HEK293T (cell line): Measurements from ENCODE around the gene SEMA3E.

ENCODE experiments used
- CTCF ChIA-PET: fragments of 350-600 bp; formaldehyde crosslinking; extraction: SDS; loops from one replicate; lab custom pipeline; 2021; ENCODE audit warnings: antibody characterized with exemption, inconsistent platforms; lab: Yijun Ruan, JAX
- POLR2A ChIA-PET: fragments of 350-600 bp; formaldehyde crosslinking; extraction: SDS; loops from one replicate; lab custom pipeline; 2020; ENCODE audit warnings: antibody characterized with exemption, inconsistent platforms; lab: Yijun Ruan, JAX
- DNase-seq: peaks from one replicate; pipeline ENCODE4 v3.0.0; 2012; ENCODE audit warnings: mixed read lengths; ENCODE audit errors: extremely low spot score
- ARNT ChIP-seq: fragments of 450-650 bp; IDR thresholded peaks from 2 replicates; pipeline ENCODE4 v1.6.1; 2017; ENCODE audit warnings: mild to moderate bottlenecking
- BHLHE40 ChIP-seq: fragments of 450-650 bp; IDR thresholded peaks from 2 replicates; pipeline ENCODE4 v1.6.1; 2016; ENCODE audit warnings: mild to moderate bottlenecking, moderate library complexity, borderline replicate concordance
- CTBP1 ChIP-seq: fragments of 450-650 bp; IDR thresholded peaks from 2 replicates; pipeline ENCODE4 v1.6.1; 2016; ENCODE audit warnings: borderline replicate concordance
- ELF4 ChIP-seq: fragments of 450-650 bp; IDR thresholded peaks from 2 replicates; pipeline ENCODE4 v1.6.1; 2017; ENCODE audit warnings: antibody characterized with exemption
- FOXA1 ChIP-seq: fragments of 450-650 bp; IDR thresholded peaks from 2 replicates; pipeline ENCODE4 v1.6.1; 2016; ENCODE audit warnings: mild to moderate bottlenecking
- FOXK2 ChIP-seq: fragments of 450-650 bp; IDR thresholded peaks from 2 replicates; pipeline ENCODE4 v1.6.1; 2016; ENCODE audit warnings: mild to moderate bottlenecking
- FOXM1 ChIP-seq: fragments of 450-650 bp; IDR thresholded peaks from 2 replicates; pipeline ENCODE4 v1.6.1; 2017; ENCODE audit warnings: mild to moderate bottlenecking, borderline replicate concordance
- HDGF ChIP-seq: fragments of 450-650 bp; IDR thresholded peaks from 2 replicates; pipeline ENCODE4 v1.6.1; 2017; ENCODE audit warnings: antibody characterized with exemption, borderline replicate concordance
- L3MBTL2 ChIP-seq: fragments of 450-650 bp; conservative IDR thresholded peaks from 2 replicates; pipeline ENCODE4 v1.6.1; 2016; ENCODE audit warnings: mild to moderate bottlenecking
- LEF1 ChIP-seq: fragments of 450-650 bp; IDR thresholded peaks from 2 replicates; pipeline ENCODE4 v1.6.1; 2017; ENCODE audit warnings: mild to moderate bottlenecking, borderline replicate concordance
- NFRKB ChIP-seq: fragments of 450-650 bp; IDR thresholded peaks from 2 replicates; pipeline ENCODE4 v1.6.1; 2016; ENCODE audit warnings: mild to moderate bottlenecking, moderate library complexity
- SP1 ChIP-seq: fragments of 450-650 bp; IDR thresholded peaks from 2 replicates; pipeline ENCODE4 v1.6.1; 2017
- SUZ12 ChIP-seq: fragments of 450-650 bp; IDR thresholded peaks from 2 replicates; pipeline ENCODE4 v1.6.1; 2016; ENCODE audit warnings: mild to moderate bottlenecking
- TARDBP ChIP-seq: fragments of 450-650 bp; IDR thresholded peaks from 2 replicates; pipeline ENCODE4 v1.6.1; 2016
- ZNF384 ChIP-seq: fragments of 450-650 bp; IDR thresholded peaks from 2 replicates; pipeline ENCODE4 v1.6.1; 2016
- TF ChIP-seq, protein P1 (sequence below): fragments of 450-650 bp; IDR thresholded peaks from 2 replicates; pipeline ENCODE4 v1.6.1; 2016

SEMA3E gene

DNA sequence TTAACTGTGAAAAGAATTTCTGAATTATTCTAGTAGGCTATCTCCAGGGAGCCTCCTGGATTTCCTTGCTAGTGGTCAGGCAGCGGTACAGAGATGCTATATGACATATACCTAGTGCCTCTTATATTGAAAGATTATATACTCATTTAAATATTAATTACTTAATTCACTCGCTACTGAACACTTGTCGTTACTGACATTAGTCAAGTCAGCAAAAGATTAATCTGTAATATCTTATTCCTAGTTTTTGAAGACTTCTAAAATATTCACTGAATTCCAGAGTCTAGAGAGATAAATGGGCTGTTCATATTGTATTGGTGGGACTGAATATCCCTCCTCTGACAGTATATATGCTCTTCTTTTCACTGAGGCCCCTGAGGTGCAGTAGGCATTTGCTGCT lies 2.9 kb downstream of the SEMA3E start:
- POLR2A ChIA-PET: no interaction called here
- TF ChIP-seq L3MBTL2: no peak
- no peak for TF ChIP-seq SUZ12
- no peak for TF ChIP-seq ZNF384
- TF ChIP-seq FOXK2: no peak
- TF ChIP-seq NFRKB: no peak
- TF ChIP-seq, protein P1, sequence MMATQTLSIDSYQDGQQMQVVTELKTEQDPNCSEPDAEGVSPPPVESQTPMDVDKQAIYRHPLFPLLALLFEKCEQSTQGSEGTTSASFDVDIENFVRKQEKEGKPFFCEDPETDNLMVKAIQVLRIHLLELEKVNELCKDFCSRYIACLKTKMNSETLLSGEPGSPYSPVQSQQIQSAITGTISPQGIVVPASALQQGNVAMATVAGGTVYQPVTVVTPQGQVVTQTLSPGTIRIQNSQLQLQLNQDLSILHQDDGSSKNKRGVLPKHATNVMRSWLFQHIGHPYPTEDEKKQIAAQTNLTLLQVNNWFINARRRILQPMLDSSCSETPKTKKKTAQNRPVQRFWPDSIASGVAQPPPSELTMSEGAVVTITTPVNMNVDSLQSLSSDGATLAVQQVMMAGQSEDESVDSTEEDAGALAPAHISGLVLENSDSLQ: no peak
- no peak for TF ChIP-seq SP1
- no peak for TF ChIP-seq LEF1
- no peak for TF ChIP-seq FOXM1
- no peak for TF ChIP-seq FOXA1
- TF ChIP-seq BHLHE40: no peak
- no peak for TF ChIP-seq CTBP1
- no peak for TF ChIP-seq ELF4
- no peak for TF ChIP-seq TARDBP
- TF ChIP-seq ARNT: no peak
- no peak for TF ChIP-seq HDGF
- CTCF ChIA-PET: no interaction called here
- no peak for DNase-seq

DNA sequence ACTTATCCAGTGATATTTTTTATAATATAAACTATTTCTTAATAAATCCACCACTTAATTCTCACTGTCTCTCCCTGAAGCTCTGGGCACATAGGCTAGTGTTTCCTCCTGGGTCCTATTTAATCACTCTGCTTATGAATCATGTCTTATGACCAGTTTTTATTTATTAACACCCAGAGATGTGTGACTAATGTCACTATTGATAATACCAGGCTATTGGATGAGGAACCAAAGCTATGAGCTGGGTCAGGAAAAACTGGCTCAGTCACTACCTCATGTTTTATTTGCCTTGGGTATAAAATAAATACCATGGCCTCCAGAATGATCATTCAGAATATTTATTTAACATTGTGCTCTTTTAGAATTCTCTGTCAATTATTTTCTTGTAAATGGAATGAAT lies 5.2 kb downstream of the SEMA3E start:
- TF ChIP-seq ELF4 (no peak), HDGF (no peak), NFRKB (no peak), FOXK2 (no peak), LEF1 (no peak), FOXM1 (no peak), SUZ12 (no peak), BHLHE40 (no peak), FOXA1 (no peak), CTBP1 (no peak), TARDBP (no peak)
- TF ChIP-seq, protein P1: no peak
- no peak for DNase-seq
- ChIA-PET CTCF (no interaction called here), POLR2A (no interaction called here)

DNA sequence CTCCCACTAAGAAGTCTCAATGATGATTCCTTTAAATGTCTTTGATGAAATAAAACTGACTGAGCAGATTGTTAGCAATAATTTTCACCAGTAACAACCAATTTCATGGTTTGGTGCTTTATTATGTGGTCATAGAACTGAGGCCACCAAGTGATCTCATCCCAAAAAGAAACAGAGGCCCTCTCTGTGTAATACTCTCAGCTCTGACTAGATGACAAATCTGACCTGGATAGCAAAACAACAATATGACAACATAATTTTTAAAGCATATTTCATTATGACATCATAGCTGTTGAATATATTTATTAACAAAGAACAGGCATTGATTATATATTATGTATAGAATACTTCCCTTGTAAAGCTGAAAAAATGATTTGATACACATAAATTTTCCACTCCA lies 5.9 kb downstream of the SEMA3E start:
- ChIA-PET POLR2A (no interaction called here), CTCF (no interaction called here)

DNA sequence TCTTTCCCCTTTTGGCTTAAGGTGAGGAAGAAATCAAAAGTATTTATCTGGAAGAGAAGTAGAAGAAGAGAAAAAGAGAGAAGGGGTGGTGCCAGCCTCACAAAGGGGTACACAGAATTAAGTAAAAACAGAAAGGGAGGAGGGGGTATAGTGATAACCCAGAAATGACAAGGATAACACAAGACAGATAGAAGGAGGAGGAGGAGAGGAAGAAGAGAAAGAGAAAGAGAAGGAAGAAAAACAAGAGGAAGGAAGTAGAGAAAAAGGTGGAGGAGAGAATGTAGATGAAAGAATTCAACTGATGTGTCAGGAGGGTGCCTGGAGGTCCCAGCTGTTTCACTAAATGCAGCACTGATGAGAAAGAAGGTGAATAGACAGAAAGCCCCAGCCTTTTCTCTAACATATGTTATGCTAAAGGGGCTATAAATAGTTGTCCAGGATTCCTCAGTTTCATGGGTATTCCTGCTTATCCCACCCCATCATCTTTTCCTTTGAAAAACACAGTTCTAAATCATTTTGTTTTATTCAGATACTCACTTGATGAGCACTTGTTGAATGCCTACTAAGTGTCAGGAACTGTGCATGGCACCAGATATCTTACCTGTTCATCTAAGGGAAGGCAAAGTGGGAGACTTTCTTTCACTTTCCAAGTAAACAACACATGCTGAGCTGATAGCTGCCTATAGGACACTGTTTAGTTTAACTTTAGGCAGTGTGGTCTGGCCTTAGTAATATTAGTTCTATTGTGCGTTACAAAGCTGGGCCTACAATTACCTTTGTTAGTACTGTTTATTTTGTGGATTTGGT lies 8.0 kb downstream of the SEMA3E start:
- CTCF ChIA-PET: interaction anchor here (0.6 kb wide), 1 partner anchor 245 kb away, joined by 3 read pairs; no protein-coding TSS in a partner anchor
- no peak for DNase-seq
- POLR2A ChIA-PET: no interaction called here
- TF ChIP-seq CTBP1 (no peak), ARNT (no peak), ELF4 (no peak), BHLHE40 (no peak), HDGF (no peak), NFRKB (no peak), SUZ12 (no peak), TARDBP (no peak), ZNF384 (no peak), L3MBTL2 (no peak), LEF1 (no peak), FOXM1 (no peak), FOXA1 (no peak), FOXK2 (no peak)
- TF ChIP-seq, protein P1: no peak

More for the DNA sequence above, 5.9 kb downstream of the SEMA3E start:
- TF ChIP-seq SUZ12: no peak
- TF ChIP-seq HDGF: no peak
- TF ChIP-seq L3MBTL2: no peak
- no peak for TF ChIP-seq ELF4
- TF ChIP-seq FOXK2: no peak
- TF ChIP-seq FOXM1: no peak
- TF ChIP-seq SP1: no peak
- no peak for TF ChIP-seq CTBP1
- DNase-seq: no peak

DNA sequence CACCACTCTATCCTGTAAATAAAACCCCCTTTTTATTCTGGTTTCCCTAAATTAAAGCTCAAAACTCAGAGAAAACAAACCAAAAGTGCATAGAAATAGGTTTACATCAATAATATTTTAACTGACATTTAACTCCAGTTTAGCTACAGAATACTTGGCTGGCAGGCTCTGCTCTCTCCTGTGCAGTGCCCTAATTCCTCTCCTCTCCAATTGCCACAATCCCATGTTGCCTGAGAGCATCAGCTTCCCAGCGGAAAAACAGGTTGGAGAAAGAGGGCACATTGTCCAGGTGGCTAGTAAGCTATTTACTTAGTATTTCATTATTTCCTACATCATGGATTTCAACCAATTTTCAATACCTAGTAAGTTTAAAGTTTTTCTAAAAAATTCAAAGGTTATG lies 8.7 kb downstream of the SEMA3E start:
- TF ChIP-seq NFRKB: no peak
- no peak for TF ChIP-seq BHLHE40
- no peak for TF ChIP-seq FOXK2
- DNase-seq: no peak
- CTCF ChIA-PET: no interaction called here
- POLR2A ChIA-PET: no interaction called here

DNA sequence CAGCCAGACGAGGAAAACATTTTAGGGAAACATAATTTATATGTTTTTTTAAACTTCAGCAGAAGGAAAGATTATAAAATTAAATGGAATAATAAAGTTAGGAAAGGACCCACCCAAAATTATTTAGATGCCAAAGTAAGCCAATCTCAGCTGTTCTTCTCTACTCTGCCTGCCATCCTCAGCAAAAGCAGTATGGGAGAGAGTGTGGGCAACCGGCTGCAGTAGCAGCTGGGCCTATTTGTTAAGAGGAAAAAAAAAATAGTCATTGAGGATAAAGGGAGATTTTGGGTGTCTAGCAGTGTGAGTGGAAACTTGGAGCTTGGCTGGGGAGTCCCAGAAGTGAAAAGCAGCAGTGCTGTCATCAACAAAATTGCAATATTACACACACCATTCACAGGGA lies 15.4 kb downstream of the SEMA3E start:
- no peak for DNase-seq
- CTCF ChIA-PET: no interaction called here
- TF ChIP-seq FOXA1: no peak
- TF ChIP-seq CTBP1: no peak
- no peak for TF ChIP-seq SUZ12
- TF ChIP-seq ELF4: no peak
- no peak for TF ChIP-seq HDGF
- TF ChIP-seq FOXM1: no peak
- TF ChIP-seq LEF1: no peak
- TF ChIP-seq TARDBP: no peak
- no peak for TF ChIP-seq ZNF384
- no peak for TF ChIP-seq SP1
- no peak for TF ChIP-seq NFRKB
- POLR2A ChIA-PET: no interaction called here
